Coronary artery (tissue), 2 donors: ENCODE measurements around the gene MRFAP1L1.

Source experiments
- DNase-seq: peaks from one replicate; pipeline ENCODE4 v3.0.0-alpha.2; 2017; ENCODE audit warnings: low spot score
- H3K27ac ChIP-seq, 2 donors: fragments of 200-600 bp; sonication (generic); one replicate each; pipeline ENCODE4 v1.5.1; 2016 to 2019
- H3K4me3 ChIP-seq: fragments of 200-600 bp; sonication (generic); 2 replicates; pipeline ENCODE4 v1.5.1; 2016; ENCODE audit warnings: mild to moderate bottlenecking, moderate library complexity
- TF ChIP-seq, protein P1 (sequence below): fragments of 200-600 bp; sonication (generic); IDR thresholded peaks from one replicate; pipeline ENCODE4 v1.5.1; 2019; ENCODE audit warnings: antibody characterized with exemption

Gene MRFAP1L1

DNA sequence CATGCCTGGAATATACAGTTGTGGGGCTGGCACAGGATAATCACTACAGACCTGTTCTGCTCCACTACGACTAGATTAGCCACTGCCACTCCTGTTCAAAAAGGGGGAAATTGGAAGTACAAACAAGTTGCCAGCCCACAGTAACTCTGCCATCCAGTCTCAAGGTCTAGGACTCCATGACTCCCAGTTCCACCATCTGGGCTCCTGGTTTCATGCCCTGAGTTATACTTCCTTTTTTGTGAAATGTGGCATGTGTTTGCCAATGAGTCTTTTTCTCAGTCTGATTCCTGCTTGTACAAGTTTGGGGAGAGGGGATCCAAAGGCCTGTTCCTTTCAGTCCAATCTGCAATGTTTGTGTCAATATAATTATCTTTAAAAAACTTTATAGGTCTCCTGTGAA, 5.3 kb upstream of the MRFAP1L1 start:
- DNase-seq, result no peak
- no peak overlapping the region for H3K27ac ChIP-seq
- TF ChIP-seq, protein P1, sequence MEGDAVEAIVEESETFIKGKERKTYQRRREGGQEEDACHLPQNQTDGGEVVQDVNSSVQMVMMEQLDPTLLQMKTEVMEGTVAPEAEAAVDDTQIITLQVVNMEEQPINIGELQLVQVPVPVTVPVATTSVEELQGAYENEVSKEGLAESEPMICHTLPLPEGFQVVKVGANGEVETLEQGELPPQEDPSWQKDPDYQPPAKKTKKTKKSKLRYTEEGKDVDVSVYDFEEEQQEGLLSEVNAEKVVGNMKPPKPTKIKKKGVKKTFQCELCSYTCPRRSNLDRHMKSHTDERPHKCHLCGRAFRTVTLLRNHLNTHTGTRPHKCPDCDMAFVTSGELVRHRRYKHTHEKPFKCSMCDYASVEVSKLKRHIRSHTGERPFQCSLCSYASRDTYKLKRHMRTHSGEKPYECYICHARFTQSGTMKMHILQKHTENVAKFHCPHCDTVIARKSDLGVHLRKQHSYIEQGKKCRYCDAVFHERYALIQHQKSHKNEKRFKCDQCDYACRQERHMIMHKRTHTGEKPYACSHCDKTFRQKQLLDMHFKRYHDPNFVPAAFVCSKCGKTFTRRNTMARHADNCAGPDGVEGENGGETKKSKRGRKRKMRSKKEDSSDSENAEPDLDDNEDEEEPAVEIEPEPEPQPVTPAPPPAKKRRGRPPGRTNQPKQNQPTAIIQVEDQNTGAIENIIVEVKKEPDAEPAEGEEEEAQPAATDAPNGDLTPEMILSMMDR, result no peak
- no peak overlapping the region for H3K4me3 ChIP-seq

DNA sequence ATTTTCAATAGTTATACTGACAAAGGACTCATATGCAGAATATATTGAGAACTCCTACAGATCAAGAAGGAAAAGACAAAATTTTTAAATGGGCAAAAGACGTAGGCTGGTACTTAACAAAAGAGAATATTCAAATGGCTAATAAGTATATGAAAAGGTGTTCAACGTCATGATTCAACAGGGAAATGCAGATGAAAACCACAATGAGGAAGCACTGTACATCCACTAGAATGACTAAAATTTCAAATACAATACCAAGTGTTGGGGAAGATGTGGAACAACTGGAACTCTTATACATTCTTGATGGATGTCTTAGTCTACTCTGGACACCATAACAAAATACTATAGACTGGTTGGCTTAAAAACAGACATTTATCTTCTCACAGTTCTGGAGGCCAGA, 1.3 kb upstream of the MRFAP1L1 start:
- DNase-seq, result no peak
- H3K27ac ChIP-seq, result no peak overlapping the region
- TF ChIP-seq, protein P1, result no peak

DNA sequence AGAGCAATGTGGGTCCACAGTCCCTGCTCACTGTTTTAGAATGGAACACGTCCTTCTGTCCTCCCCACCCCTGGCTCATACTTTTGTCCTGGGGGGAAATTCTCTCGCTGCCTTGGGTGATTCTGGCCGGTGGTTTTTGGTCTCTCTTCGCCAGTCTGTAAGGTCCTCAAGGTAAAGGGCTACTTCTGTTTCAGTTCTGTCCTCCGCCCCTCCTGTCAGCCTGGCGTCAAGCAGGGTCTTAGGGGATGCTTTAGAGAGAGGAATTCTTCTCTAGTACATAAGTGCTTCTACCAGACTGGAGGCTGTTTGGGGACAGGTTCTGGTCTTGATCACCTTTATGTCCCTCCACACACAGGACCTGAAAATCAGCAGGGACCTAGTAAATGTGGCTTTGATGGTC, 617 bp upstream of the MRFAP1L1 start:
- TF ChIP-seq, protein P1, result no peak

More for the DNA sequence above, 1.3 kb upstream of the MRFAP1L1 start:
- H3K4me3 ChIP-seq, result no peak overlapping the region

DNA sequence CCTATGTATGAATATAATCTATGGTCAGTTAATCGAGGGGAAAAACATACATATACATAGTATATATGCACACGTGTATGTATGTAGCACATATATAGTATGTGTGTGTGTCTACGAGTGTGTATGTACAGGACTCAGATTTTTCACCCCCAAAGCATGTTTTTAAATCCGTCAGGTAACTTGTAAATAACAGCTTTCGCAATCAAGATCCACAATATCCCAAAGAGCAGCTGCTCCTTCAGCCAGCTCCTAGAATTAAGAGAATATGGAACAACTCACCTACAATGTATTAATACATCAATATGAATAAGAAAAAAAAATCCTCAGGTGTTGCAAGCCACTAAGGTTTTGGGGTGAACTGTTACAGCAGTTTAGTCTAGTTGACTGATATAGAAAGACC, 3.5 kb downstream of the MRFAP1L1 start:
- TF ChIP-seq, protein P1, result no peak
- DNase-seq, result no peak
- H3K4me3 ChIP-seq, result no peak overlapping the region
- no peak overlapping the region for H3K27ac ChIP-seq

More for the DNA sequence above, 617 bp upstream of the MRFAP1L1 start:
- Histone ChIP-seq H3K4me3 (peak overlapping the region; percentile 79), H3K27ac (peak overlapping the region; percentile 76 to 86)
- DNase-seq, result no peak

DNA sequence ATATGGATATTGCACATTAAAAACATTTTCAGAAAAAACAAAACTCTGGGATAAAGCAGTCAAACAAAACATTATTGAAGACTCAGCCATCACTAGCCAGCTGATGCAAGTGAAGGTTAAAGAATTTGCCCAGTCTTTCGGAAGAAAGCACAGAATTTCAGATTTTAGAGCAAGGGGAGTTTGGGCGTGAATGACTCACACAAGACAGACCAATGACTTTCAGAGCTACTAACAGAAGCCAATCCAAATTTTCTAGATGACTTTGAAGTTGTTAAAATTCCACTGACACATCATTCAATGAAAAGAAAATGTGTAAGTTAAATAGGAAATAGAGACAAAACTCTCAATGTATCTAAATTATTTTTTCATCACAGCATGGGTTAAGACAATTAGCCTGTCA, 4.0 kb downstream of the MRFAP1L1 start:
- Histone ChIP-seq H3K4me3 (no peak overlapping the region), H3K27ac (no peak overlapping the region)
- DNase-seq, result no peak
- TF ChIP-seq, protein P1, result no peak

DNA sequence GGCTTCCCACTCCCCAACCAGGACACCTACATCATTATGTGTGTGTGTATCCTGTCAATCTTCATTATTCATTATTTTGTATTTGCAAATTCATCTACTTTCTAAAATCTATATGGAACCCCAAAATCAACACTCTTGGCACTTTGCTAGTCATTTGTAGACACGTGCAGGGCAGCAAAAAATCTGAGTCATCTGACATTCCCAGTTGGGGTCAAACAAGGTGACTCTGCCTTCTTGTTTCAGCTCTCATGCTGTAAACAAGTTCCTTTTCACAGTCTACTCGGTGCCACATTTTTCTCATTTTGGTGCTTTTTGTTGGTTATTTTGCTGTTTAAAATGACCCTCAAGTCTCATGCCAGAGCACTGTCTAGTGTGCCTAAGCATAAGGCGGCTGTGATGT, 5.9 kb downstream of the MRFAP1L1 start:
- no peak overlapping the region for H3K4me3 ChIP-seq
- no peak overlapping the region for H3K27ac ChIP-seq
- DNase-seq, result no peak
- TF ChIP-seq, protein P1, result no peak

DNA sequence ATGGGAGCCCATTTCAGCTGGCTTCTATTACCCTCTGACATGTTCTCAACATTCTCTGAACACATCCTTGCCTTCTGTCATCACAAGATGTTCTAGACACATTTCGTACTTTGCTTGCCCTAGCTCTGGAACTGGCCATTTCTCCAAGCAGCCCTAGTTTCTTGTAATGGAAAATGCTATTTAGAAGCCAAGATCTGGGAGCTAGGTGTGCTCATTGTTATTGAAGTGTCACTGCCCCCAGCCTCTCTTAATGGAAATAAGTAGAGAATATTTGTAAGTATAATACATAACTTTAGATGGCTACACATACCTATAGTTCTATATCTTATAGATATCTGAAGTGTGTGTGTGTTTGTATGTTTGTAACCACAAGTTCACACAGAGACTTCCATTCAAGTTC, 6.9 kb downstream of the MRFAP1L1 start:
- TF ChIP-seq, protein P1, result no peak
- Histone ChIP-seq H3K4me3 (no peak overlapping the region), H3K27ac (no peak overlapping the region)
- no peak for DNase-seq
